PFSK-1 (cell line): Measurements from ENCODE around the gene RABL3.
A peak's percentile ranks its signal among the peaks of the same experiment; 100 is the strongest.

Experiments
- FOXP2 ChIP-seq: optimal IDR thresholded peaks from 2 replicates; pipeline ENCODE3; 2011; ENCODE audit warnings: borderline replicate concordance, control low read depth, inconsistent platforms; ENCODE audit not compliant: insufficient read depth; ENCODE audit errors: extremely low read length, extremely low read depth
- POLR2AphosphoS5 ChIP-seq: IDR thresholded peaks from 2 replicates; pipeline ENCODE4 v1.6.1; 2012; ENCODE audit warnings: low read depth, mild to moderate bottlenecking, control low read depth, low read length, moderate library complexity
- REST ChIP-seq, 2 experiments: IDR thresholded peaks; 2 replicates each; pipeline versions ENCODE4 v1.6.1 to v1.8.0; 2011 to 2012; ENCODE audit warnings: low read depth in 2 of 2, low read length in 2 of 2, control low read depth in 1 of 2, inconsistent platforms in 1 of 2, mild to moderate bottlenecking in 1 of 2, moderate library complexity in 1 of 2; ENCODE audit not compliant: insufficient read depth in 1 of 2
- SIN3A ChIP-seq: IDR thresholded peaks from 2 replicates; pipeline ENCODE4 v1.6.1; 2012; ENCODE audit warnings: mild to moderate bottlenecking, low read length, moderate library complexity, borderline replicate concordance; ENCODE audit not compliant: insufficient read depth
- TAF1 ChIP-seq: IDR thresholded peaks from 2 replicates; pipeline ENCODE4 v1.6.1; 2012; ENCODE audit warnings: low read length, control low read depth, borderline replicate concordance; ENCODE audit not compliant: insufficient read depth

Gene RABL3

GRCh38 chr3:120646771-120647432 lies 95.4 kb downstream of the RABL3 start:
- no peak for TF ChIP-seq TAF1

GRCh38 chr3:120645083-120645845 lies 97.1 kb downstream of the RABL3 start:
- peak; percentile 25 for TF ChIP-seq FOXP2
- TF ChIP-seq SIN3A, result no peak

- TF ChIP-seq REST (IDR thresholded peaks at IDR 0.05; ENCODE audit: insufficient read depth in 1 of 2, low read depth in 2 of 2, low read length in 2 of 2) (no peak), TAF1 (no peak)
These were observed 99.9 kb downstream of the RABL3 start for GRCh38 chr3:120642368-120642948.

DNA sequence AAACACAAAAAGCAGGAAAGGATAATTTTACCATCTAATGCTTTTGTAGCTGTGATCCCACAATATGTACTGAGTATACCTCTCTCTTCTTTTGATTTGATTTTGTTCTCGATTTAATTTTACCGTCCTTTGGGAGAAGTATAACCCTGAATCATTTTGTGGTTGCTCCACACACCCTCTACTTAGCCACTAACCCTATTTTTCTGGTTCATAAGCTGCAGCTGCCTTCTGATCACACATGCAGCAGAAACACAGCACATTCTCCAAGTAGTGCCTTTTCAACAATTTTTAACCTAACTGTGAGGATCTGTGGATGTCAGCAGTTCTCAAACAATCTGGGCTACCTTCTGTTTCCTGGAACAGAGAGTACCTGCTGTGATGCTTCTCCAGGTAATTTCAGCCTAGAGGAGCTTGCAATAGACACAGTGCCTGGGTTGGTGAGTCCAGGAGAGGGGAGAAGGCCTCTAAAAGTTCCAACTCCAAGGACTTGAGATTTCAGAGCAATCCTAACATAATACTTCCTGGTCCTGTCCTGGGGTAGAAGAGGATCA lies 100.5 kb downstream of the RABL3 start:
- TF ChIP-seq TAF1 (no peak), POLR2AphosphoS5 (no peak), SIN3A (no peak), FOXP2 (no peak), REST (IDR thresholded peaks at IDR 0.05; ENCODE audit: insufficient read depth in 1 of 2, low read depth in 2 of 2, low read length in 2 of 2) (no peak)

- TF ChIP-seq POLR2AphosphoS5 (no peak), FOXP2 (no peak), SIN3A (no peak), REST (IDR thresholded peaks at IDR 0.05; ENCODE audit: insufficient read depth in 1 of 2, low read depth in 2 of 2, low read length in 2 of 2) (no peak), TAF1 (no peak)
These were observed 102.1 kb downstream of the RABL3 start for GRCh38 chr3:120640231-120640630.
